Liver (tissue), 9 donors: ENCODE data around the gene MORN2. TPM values are rescaled to one million over a fixed set of nuclear protein-coding genes. Genes with fewer than 3 reads are reported as not detected.

Experiments
- DNase-seq: peaks from one replicate; pipeline ENCODE4 v3.0.0-alpha.2; 2017; ENCODE audit warnings: low spot score
- H3K27ac ChIP-seq, 2 donors: one replicate each; pipeline ENCODE4 v1.7.0; 2013; ENCODE audit warnings: inconsistent platforms in 2 of 2, low read length in 2 of 2, control low read depth in 1 of 2, low read depth in 1 of 2, mild to moderate bottlenecking in 1 of 2
- H3K27me3 ChIP-seq, 4 donors: one replicate each; pipeline versions ENCODE4 v1.6.1 to v1.7.0; 2013; ENCODE audit warnings: low read length in 3 of 4, inconsistent platforms in 1 of 4, mild to moderate bottlenecking in 1 of 4, moderate library complexity in 1 of 4; ENCODE audit not compliant: control insufficient read depth in 4 of 4, insufficient read depth in 4 of 4
- H3K36me3 ChIP-seq, 4 donors: one replicate each; pipeline versions ENCODE4 v1.6.1 to v1.7.0; 2013; ENCODE audit warnings: low read length in 3 of 4, mild to moderate bottlenecking in 3 of 4, low read depth in 1 of 4, moderate library complexity in 1 of 4; ENCODE audit not compliant: control insufficient read depth in 4 of 4, insufficient read depth in 3 of 4
- H3K4me1 ChIP-seq, 4 donors: one replicate each; pipeline versions ENCODE4 v1.6.1 to v1.7.0; 2013; ENCODE audit warnings: low read length in 3 of 4, mild to moderate bottlenecking in 3 of 4, moderate library complexity in 1 of 4; ENCODE audit not compliant: control insufficient read depth in 4 of 4, insufficient read depth in 4 of 4
- H3K4me3 ChIP-seq, 3 donors: one replicate each; pipeline versions ENCODE4 v1.6.1 to v1.7.0; 2013; ENCODE audit warnings: low read length in 3 of 3, control low read depth in 1 of 3, low read depth in 1 of 3, mild to moderate bottlenecking in 1 of 3
- H3K9ac ChIP-seq, 2 donors: one replicate each; pipeline ENCODE4 v1.7.0; 2013; ENCODE audit warnings: low read length in 2 of 2, mild to moderate bottlenecking in 2 of 2, moderate library complexity in 2 of 2, control low read depth in 1 of 2, low read depth in 1 of 2
- H3K9me3 ChIP-seq, 4 donors: one replicate each; pipeline versions ENCODE4 v1.6.1 to v1.7.0; 2013; ENCODE audit warnings: low read length in 3 of 4; ENCODE audit not compliant: control insufficient read depth in 4 of 4
- ATF3 ChIP-seq: IDR thresholded peaks from 2 replicates; pipeline ENCODE4 v1.6.1; 2016; ENCODE audit warnings: antibody characterized with exemption
- CTCF ChIP-seq: fragments of 150-350 bp; IDR thresholded peaks from 2 replicates; pipeline ENCODE4 v1.5.1; 2017; ENCODE audit warnings: improper control_type of control experiment, low read depth, low read length; ENCODE audit not compliant: missing input control
- FOXA2 ChIP-seq: IDR thresholded peaks from 2 replicates; pipeline ENCODE4 v1.6.1; 2016; ENCODE audit warnings: antibody characterized with exemption
- HNF4A ChIP-seq, 2 donors: conservative IDR thresholded peaks; 2 replicates each; pipeline ENCODE4 v1.6.1; 2016; ENCODE audit warnings: antibody characterized with exemption in 2 of 2, mild to moderate bottlenecking in 2 of 2
- HNF4G ChIP-seq: IDR thresholded peaks from 2 replicates; pipeline ENCODE4 v1.6.1; 2016; ENCODE audit warnings: antibody characterized with exemption
- JUND ChIP-seq, 2 donors: IDR thresholded peaks; 2 replicates each; pipeline ENCODE4 v1.6.1; 2016; ENCODE audit warnings: antibody characterized with exemption in 2 of 2
- MAX ChIP-seq: IDR thresholded peaks from 2 replicates; pipeline ENCODE4 v1.6.1; 2016; ENCODE audit warnings: antibody characterized with exemption
- NR2F2 ChIP-seq: IDR thresholded peaks from 2 replicates; pipeline ENCODE4 v1.6.1; 2016; ENCODE audit warnings: antibody characterized with exemption
- RAD21 ChIP-seq, 2 donors: IDR thresholded peaks; 2 replicates each; pipeline ENCODE4 v1.6.1; 2016; ENCODE audit warnings: antibody characterized with exemption in 2 of 2, mild to moderate bottlenecking in 2 of 2
- REST ChIP-seq: IDR thresholded peaks from 2 replicates; pipeline ENCODE4 v1.6.1; 2016; ENCODE audit warnings: antibody characterized with exemption, mild to moderate bottlenecking
- RXRA ChIP-seq, 2 donors: IDR thresholded peaks; 2 replicates each; pipeline ENCODE4 v1.6.1; 2017 to 2018; ENCODE audit warnings: antibody characterized with exemption in 2 of 2, mild to moderate bottlenecking in 1 of 2
- SP1 ChIP-seq: IDR thresholded peaks from 2 replicates; pipeline ENCODE4 v1.6.1; 2018; ENCODE audit warnings: antibody characterized with exemption, mild to moderate bottlenecking
- TAF1 ChIP-seq: conservative IDR thresholded peaks from 2 replicates; pipeline ENCODE4 v1.6.1; 2016; ENCODE audit warnings: antibody characterized with exemption, mild to moderate bottlenecking
- YY1 ChIP-seq: IDR thresholded peaks from 2 replicates; pipeline ENCODE4 v1.6.1; 2016; ENCODE audit warnings: antibody characterized with exemption, mild to moderate bottlenecking
- ZBTB33 ChIP-seq: IDR thresholded peaks from 2 replicates; pipeline ENCODE4 v1.6.1; 2016; ENCODE audit warnings: antibody characterized with exemption
- WGBS: extraction: QIAGEN DNeasy Blood & Tissue Kit; methylation state at CpG from one replicate; pipeline ENCODE4 v1.1.7; 2013; 5-methylcytosine and 5-hydroxymethylcytosine counted together
- polyA plus RNA-seq, 2 donors: library from polyadenylated mRNA; stranded (reverse) in 1 of 2; unstranded in 1 of 2; fragments of 200-250 nt in 1 of 2; fragments of >200 nt in 1 of 2; fragmentation: Nextera tagmentation in 1 of 2; extraction: Ambion mirVana in 1 of 2; gene quantifications; one replicate each; pipeline versions ENCODE4 v1.2.1 to v1.2.3, GENCODE V29; 2013 to 2015
- total RNA-seq, 2 donors: library from RNA; depleted of rRNA; stranded (reverse); fragments of >200 nt; gene quantifications; one replicate each; pipeline ENCODE4 v1.2.3, GENCODE V29; 2014
- donor health status: healthy.
- donor health status: healthy.
- donor health status: healthy.
- donor health status: healthy.
- donor health status: healthy.

The MORN2 gene
- total and polyA plus RNA-seq, 4 donors: 2.8 to 16.4 (median 8.0) TPM

- H3K9ac ChIP-seq: no peak overlapping the region
- H3K4me1 ChIP-seq: no peaks in the 10 kb centered on the region
- no peaks in the 10 kb centered on the region for H3K9me3 ChIP-seq
- TF ChIP-seq NR2F2: no peak
- H3K27ac ChIP-seq: no peak overlapping the region
- WGBS: 87% methylated on average over 2 of the region's 2 CpGs
- DNase-seq: no peak
- H3K36me3 ChIP-seq: no peaks in the 10 kb centered on the region
- H3K4me3 ChIP-seq: no peak overlapping the region
- H3K27me3 ChIP-seq: no peaks in the 10 kb centered on the region
These were observed 32.2 kb downstream of the MORN2 start for GRCh38 chr2:38907743-38908562.

- Histone ChIP-seq H3K9ac (no peak overlapping the region), H3K36me3 (no peaks in the 10 kb centered on the region), H3K4me1 (no peaks in the 10 kb centered on the region), H3K4me3 (no peak overlapping the region), H3K27ac (no peak overlapping the region), H3K9me3 (no peaks in the 10 kb centered on the region), H3K27me3 (no peaks in the 10 kb centered on the region)
- TF ChIP-seq HNF4G: no peak
- no peak for TF ChIP-seq SP1
- no peak for TF ChIP-seq RAD21 (IDR thresholded peaks at IDR 0.05)
- no peak for TF ChIP-seq MAX
- 98% methylated on average over 1 of the region's 1 CpG for WGBS
- DNase-seq: no peak
These were observed 34.1 kb downstream of the MORN2 start for GRCh38 chr2:38909872-38910271.

- TF ChIP-seq RXRA (IDR thresholded peaks at IDR 0.05) (no peak), HNF4G (no peak), SP1 (no peak), MAX (no peak), ATF3 (no peak)
- H3K9me3 ChIP-seq: no peaks in the 10 kb centered on the region
- H3K4me3 ChIP-seq: no peak overlapping the region
- DNase-seq: no peak
- no peaks in the 10 kb centered on the region for H3K27me3 ChIP-seq
- no peaks in the 10 kb centered on the region for H3K36me3 ChIP-seq
- no peak overlapping the region for H3K27ac ChIP-seq
- WGBS: 98% methylated on average over 1 of the region's 1 CpG
- H3K4me1 ChIP-seq: no peaks in the 10 kb centered on the region
- no peak overlapping the region for H3K9ac ChIP-seq
These were observed 35.4 kb downstream of the MORN2 start for GRCh38 chr2:38911191-38911590.

GRCh38 chr2:38912619-38913018 lies 36.8 kb downstream of the MORN2 start:
- H3K27ac ChIP-seq: no peak overlapping the region
- TF ChIP-seq TAF1 (no peak), NR2F2 (no peak), ZBTB33 (no peak), FOXA2 (no peak), RXRA (IDR thresholded peaks at IDR 0.05) (no peak), JUND (IDR thresholded peaks at IDR 0.05) (no peak), HNF4A (conservative IDR thresholded peaks at IDR 0.05) (no peak), CTCF (no peak), SP1 (no peak), REST (no peak), YY1 (no peak)

More at GRCh38 chr2:38912619-38913018, 36.8 kb downstream of the MORN2 start:
- DNase-seq: no peak
- Histone ChIP-seq H3K4me3 (no peak overlapping the region), H3K9me3 (no peaks in the 10 kb centered on the region), H3K4me1 (no peaks in the 10 kb centered on the region), H3K36me3 (no peaks in the 10 kb centered on the region), H3K27me3 (no peaks in the 10 kb centered on the region), H3K9ac (no peak overlapping the region)
- 92% methylated on average over 1 of the region's 1 CpG for WGBS
